Measurements from ENCODE around the gene EPSTI1.

GRCh38 chr13:42899266-42899665 lies 92.8 kb downstream of the EPSTI1 start:
- no peak for TF ChIP-seq GATA2 (IDR thresholded peaks at IDR 0.05; ENCODE audit: low read depth, low read length)
- TF ChIP-seq GATA3 (IDR thresholded peaks at IDR 0.05; ENCODE audit: low read depth, low read length) = no peak

Data from SH-SY5Y (cell line).